HG03039 (cell line): Measurements from ENCODE around the gene GSS.

ENCODE experiments used
- ATAC-seq: cut with Tn5 transposase; IDR thresholded peaks from one replicate; pipeline ENCODE4 v1.9.1; 2021; ENCODE audit warnings: mild to moderate bottlenecking, moderate library complexity; ENCODE audit not compliant: unreplicated experiment

Gene GSS

DNA sequence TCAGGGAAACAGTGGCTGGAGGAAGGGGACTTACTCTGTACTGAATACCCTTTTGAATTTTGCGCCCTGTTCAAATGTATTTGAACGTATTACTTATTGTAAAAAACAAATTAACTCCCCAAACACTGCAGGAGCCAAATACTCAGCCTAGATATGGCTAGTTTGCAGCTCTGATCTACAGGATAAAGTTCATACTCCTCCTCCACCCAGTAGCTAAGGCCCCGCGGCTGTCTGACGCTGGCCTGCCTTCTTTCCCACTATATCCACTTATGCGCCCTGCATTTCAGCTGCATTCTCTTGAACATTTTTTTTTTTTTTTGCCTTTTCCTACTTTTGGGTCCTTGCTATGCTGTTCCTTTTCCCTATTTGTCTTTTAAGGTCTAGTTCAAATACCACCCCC lies 6.5 kb downstream of the GSS start:
- no peak for ATAC-seq

- no peak for ATAC-seq
Measured at GRCh38 chr20:34948030-34948429, 7.6 kb downstream of the GSS start.

DNA sequence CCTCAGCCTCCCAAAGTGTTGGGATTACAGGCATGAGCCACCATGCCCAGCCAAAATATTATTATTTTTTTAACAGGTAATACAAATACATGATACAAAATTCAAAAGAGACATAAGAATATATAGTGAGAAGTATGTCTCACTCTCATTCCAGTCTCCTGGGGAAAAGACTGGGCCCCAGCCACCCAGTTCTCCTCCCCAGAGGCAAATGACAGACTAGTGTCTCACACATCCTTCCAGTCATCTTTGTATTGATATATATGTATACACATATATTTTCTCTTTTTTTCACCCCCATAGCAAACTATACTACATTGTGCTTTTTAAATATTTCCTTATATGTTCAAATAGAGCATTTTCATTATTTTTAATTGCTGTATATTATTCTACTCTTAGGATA lies 8.3 kb downstream of the GSS start:
- no peak for ATAC-seq

- no peak for ATAC-seq
Measured at GRCh38 chr20:34946661-34947060, 8.9 kb downstream of the GSS start.

DNA sequence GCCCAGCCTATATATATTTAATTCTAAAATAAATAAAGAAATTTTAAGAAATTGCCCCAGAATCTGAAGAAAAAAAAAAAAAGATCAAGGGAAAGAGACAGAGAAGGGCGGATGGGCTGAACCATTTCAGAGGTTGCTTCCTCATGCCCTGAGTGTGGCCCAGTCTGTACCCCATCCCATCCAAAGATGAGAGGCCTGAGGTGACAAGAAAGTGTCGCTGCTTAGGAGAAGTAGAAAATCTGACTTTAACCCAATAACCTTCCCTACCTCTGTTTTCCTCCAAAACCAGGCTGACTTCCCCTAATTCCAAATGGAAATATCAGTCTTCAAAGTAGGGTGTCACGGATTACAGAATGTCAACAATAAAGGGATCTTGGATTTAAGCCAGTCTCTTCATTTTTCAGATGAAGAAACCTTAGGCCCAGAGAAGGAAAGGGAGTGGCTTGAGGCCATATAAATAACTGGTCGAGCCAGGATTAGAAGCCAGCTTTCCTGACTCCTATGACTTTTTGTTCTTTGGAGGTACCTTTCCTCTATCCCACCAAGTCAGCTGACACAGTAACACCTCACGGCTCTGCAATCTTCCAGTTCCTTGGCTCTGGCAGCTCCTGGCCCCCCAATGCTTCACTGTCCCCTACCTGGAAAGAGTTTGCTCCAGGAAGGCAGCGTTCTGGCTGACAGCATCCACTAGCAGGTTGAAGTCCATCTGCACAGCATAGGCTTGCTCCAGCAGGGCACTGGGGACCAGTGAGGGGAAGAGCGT lies 10.1 kb downstream of the GSS start:
- no peak for ATAC-seq

- ATAC-seq: no peak
Measured at GRCh38 chr20:34943808-34944567, 11.6 kb downstream of the GSS start.

DNA sequence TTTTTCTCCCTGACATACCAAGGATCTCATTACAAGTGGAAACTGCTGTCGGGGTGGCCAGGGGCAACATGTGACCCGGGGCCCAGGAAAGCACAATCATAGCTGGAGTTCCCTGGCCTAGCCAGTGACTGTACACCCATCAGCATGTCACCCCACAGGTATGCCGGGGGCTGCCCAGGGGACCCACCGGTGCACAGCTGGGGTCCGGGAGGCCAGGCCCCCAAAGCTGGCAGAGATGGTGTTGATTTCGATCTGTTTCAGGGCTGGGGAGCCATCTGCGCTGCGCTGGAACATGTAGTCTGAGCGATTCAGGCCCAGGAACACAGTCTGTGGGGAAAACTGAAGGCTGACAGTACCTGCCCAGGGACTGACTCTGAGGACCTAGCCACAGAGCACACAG lies 13.3 kb downstream of the GSS start:
- no peak for ATAC-seq

DNA sequence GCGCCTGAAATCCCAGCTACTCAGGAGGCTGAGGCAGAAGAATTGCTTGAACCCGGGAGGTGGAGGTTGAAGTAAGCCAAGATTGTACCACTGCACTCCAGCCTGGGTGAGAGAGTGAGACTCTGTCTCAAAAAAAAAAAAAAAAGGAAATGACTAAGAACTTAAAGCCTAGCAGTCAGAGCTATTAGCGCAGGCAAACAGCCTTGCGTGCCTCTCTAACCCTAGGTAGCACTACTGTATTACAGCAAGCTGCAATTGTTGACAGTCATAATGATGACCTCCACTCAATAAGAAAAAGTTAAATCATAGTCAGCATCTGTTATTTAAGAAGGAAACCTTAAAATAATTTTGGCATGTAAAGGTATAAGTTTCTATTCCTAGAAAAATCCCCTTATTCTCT lies 14.4 kb downstream of the GSS start:
- no peak for ATAC-seq

DNA sequence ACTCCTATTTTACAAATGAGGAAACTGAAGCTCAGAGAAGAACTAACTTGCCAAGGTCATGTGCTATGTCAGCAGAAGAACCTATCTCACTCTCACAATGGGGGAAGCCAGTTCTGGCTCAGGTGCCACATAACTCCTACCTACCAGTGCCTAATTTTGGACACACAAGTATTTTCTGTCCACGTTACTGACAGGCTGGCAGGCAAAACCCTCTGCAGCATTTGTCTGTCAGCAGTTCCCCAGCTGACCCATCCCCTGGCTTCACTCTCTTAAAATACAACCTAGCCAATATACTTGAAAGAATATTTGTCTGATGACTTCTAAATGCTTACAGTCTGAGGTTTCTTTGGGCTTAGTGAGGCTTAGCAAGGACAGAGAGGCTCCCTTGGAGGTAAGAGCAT lies 15.5 kb downstream of the GSS start:
- no peak for ATAC-seq

DNA sequence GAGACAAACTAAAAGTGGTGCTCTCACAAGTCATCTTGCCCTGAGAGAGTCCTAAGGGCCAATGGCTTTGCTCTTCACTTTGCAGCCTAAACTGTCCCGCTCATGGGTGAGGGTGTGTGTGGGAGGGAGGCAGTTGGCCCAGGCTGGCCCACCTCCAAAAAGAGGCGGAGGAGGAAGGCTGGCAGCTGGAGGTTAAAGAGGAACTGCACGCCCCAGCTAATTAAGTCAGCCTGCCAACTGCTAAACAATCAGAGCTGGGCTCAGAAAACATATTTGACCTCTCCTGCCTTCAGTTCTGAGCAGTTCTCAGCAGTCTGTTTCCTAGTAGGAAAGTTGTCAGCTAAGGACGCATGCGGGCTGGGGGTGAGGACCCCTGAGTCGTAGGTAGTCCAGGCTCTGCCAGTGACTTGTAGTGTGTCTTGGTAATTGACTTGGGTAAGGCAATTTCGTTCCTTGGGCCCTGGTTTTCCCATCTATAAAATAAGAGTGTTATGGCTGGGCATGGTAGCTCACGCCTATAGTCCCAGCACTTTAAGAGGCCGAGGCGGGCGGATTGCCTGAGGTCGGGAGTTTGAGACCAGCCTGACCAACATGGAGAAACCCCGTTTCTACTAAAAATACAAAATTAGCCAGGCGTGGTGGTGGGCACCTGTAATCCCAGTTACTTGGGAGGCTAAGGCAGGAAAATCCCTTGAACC lies 17.0 kb downstream of the GSS start:
- ATAC-seq: no peak

DNA sequence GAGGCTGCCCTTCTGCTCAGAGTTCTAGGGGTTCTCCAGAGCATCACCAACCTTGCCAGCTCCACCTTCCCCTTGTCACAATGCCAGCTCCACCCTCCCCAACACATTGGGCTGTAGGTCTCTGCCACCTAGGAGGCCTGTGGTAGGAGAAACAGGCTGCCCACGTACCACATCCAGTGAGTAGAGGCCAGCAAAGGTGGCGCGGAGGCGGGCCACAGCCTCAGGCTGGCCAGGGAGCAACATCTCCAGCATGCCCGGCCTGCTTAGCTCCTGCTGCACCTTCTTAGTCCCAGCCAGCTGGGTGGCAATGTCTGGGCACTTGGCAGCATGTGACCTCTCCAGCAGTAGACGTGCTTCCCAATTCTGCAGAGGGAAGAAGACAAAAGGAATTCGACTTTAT lies 23.8 kb downstream of the GSS start:
- no peak for ATAC-seq

GRCh38 chr20:34928411-34928810 lies 27.2 kb downstream of the GSS start:
- ATAC-seq: no peak

DNA sequence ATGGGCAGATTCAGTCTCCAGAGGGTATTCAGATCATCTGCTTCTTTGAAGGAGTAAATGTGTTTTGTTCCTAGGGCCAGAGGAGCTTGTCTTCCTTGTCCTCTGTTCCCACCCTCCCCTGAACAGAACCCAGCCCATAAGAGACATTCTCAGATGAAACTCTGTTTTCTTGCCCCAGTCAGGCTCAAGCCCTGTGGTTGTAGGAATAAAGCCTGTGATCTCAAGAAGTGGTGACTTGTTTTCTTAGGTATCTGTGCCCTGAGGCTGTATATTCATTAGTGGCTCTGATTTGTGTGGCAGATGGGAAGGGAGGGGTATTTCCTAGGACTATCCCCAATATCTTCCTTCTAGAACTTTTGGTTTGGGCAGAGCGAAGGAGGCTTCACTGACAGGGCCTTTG lies 27.9 kb downstream of the GSS start:
- ATAC-seq: no peak

- no peak for ATAC-seq
Measured at GRCh38 chr20:34926581-34926980, 29.0 kb downstream of the GSS start.

DNA sequence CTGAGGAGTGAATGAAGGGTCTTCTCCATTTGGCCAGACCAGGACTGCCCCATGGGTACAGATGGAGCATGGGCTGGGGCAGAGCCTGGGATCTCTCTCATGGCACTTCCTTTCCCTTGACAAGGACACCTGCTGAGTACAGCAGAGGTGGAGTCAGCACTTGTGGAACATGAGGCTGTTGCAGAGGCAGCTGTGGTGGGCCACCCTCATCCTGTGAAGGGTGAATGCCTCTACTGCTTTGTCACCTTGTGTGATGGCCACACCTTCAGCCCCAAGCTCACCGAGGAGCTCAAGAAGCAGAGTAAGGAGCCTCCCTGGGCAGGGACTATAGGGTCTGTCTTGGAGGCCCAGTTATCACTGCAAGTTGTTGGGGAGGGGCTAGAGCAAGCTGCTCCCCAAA lies 29.6 kb downstream of the GSS start:
- ATAC-seq: no peak

DNA sequence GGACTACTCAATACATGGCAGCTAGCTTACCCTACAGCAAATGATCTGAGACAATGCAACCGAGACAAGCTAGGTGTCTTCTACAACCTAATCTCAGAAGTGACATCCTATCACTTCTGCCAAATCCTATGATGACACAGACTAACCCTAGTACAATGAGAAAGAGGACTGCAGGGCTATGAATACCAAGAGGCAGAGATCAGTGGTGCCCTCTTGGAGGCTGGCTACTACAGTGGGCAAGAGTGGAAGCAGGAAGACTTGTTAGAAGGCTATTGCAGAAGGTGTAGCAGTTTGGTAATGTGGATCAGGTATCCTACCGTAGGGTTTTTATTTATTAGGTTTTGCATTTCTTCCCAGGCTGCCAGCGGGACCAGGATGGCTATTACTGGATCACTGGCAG lies 30.3 kb downstream of the GSS start:
- ATAC-seq: no peak

DNA sequence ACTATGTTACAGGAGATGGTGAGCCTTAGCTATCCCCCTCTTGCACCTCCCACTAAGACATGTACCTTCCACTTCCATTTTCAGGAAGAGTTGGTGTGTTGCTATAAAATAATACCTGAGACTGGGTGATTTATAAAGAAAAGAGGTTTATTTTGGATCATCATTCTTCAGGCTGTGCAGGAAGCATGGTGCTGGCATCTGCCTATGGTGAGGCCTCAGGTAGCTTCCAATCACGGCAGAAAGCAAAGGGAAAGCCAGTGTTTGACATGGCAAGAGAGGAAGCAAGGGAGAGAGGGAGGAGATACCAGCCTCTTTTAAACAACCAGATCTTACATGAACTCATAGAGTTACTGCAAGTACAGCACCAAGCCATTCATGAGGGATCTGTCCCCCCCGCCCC lies 32.2 kb downstream of the GSS start:
- no peak for ATAC-seq

DNA sequence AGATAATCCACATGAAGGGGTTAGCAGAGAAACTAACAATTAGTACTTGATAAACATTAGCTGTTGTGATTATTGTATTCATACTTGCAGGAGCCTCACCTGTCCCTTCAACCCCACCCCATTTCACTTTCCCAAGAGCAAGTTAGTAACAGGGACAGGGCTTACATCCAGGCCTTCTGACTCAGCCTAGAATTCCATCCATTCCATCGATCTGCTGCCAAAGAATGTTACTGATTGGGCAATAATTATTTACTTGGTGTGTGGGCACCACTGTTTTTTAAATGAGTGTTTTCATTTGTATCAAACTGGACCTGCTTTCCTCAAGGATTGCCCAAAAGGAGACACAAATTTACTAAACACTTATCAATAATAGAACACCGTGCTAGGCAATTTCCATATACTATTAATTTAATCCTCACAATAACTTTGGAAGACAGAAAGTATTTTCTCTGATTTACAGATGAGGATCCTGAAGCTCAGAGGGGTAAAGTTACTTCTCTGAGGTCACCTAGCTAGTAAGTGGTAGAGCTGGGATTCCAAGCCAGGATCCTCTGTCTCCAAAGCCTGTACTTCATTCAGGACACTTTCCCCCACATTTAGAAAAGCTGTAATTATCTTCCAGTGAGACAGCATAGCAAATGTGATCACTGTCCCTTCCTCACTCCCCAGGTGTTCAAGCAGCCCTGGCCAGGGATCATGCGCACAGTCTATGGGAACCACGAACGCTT lies 32.8 kb downstream of the GSS start:
- no peak for ATAC-seq

- no peak for ATAC-seq
Measured at GRCh38 chr20:34921436-34921835, 34.2 kb downstream of the GSS start.

DNA sequence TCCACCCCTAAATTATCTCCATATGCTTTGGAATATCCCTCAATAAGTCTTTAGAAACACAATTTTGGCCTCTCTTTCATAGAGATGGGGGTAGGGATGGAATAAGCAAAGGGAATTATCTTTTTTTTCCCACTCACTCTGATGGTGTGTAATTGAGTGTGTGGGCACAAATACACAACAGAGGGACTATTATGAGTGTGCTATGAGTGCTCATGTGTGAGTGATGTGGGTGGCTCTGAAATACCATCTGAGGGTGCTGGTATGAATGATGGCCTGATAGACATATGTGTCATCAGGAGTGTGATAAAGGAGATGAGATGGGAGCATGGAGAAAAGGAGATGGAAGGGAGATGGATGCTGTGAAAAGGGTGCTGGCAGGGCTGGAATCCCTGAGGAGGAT lies 35.6 kb downstream of the GSS start:
- ATAC-seq: no peak

- ATAC-seq: no peak
Measured at GRCh38 chr20:34916774-34917354, 38.7 kb downstream of the GSS start.
